ENCODE data around the gene WDR81. TPM values are rescaled to one million over a fixed set of nuclear protein-coding genes. Genes with fewer than 3 reads are reported as not detected.

Gene WDR81
- total and polyA plus RNA-seq, 2 experiments from 2014 or later = 4.4 to 23.9 TPM

- peaks cover 15% of the 10 kb centered on the region for H3K79me2 ChIP-seq (ENCODE audit: insufficient read depth)
- H3K9me3 ChIP-seq (ENCODE audit: low read depth) = no peaks in the 10 kb centered on the region
- peaks cover 7% of the 10 kb centered on the region; the same call in 1 of the 2 replicates for H3F3A ChIP-seq (ENCODE audit: insufficient read depth)
- H3K4me3 ChIP-seq = no peak overlapping the region
- no peaks in the 10 kb centered on the region for H4K20me1 ChIP-seq (ENCODE audit: insufficient read depth)
- no peak overlapping the region for H2AFZ ChIP-seq
- H3K9ac ChIP-seq = peak overlapping the region; percentile 67
- no peaks in the 10 kb centered on the region for H3K36me3 ChIP-seq (ENCODE audit: low read depth)
- H3K27me3 ChIP-seq (replicated peaks; ENCODE audit: insufficient read depth) = no peaks in the 10 kb centered on the region
- DNase-seq = peak; percentile 93
- TF ChIP-seq EZH2 (IDR thresholded peaks at IDR 0.05; ENCODE audit: insufficient read depth, poor library complexity, severe bottlenecking) = no peak
- no peak for TF ChIP-seq EZH2phosphoT487 (IDR thresholded peaks at IDR 0.05; ENCODE audit: insufficient read depth, low read depth)
- H3K27ac ChIP-seq = peak overlapping the region; percentile 48
- H3K9me2 ChIP-seq (ENCODE audit: insufficient read depth) = no peaks in the 10 kb centered on the region
- WGBS, 2 experiments (ENCODE audit: low coverage in 1 of 2, low lambda C conversion rate in 2 of 2, missing lambda C conversion rate in 2 of 2) = 52 to 57% methylated on average over 32 to 36 of the region's 40 CpGs
- H3K4me1 ChIP-seq (ENCODE audit: insufficient read depth) = peaks cover 10% of the 10 kb centered on the region; the same call in 1 of the 2 replicates
- in situ Hi-C loops (cut with MboI) = no loop called here
- peak overlapping the region; percentile 10 for H3K4me2 ChIP-seq (ENCODE audit: unreplicated experiment)
Measured at GRCh38 chr17:1730326-1731193, 6.1 kb downstream of the WDR81 start.

GRCh38 chr17:1731194-1731506 is 6.6 kb downstream of the WDR81 start:
- Histone ChIP-seq H3K36me3 (ENCODE audit: low read depth) (no peaks in the 10 kb centered on the region), H3K9ac (peak overlapping the region; percentile 67), H3K27me3 (replicated peaks; ENCODE audit: insufficient read depth) (no peaks in the 10 kb centered on the region), H3K4me3 (no peak overlapping the region), H3K9me3 (ENCODE audit: low read depth) (no peaks in the 10 kb centered on the region), H3K9me2 (ENCODE audit: insufficient read depth) (no peaks in the 10 kb centered on the region), H3K4me2 (ENCODE audit: unreplicated experiment) (peak overlapping the region; percentile 10), H2AFZ (no peak overlapping the region), H3K79me2 (ENCODE audit: insufficient read depth) (peaks cover 9% of the 10 kb centered on the region; the same call in 1 of the 2 replicates), H3K27ac (no peak overlapping the region), H3F3A (ENCODE audit: insufficient read depth) (peaks cover 7% of the 10 kb centered on the region; the same call in 1 of the 2 replicates), H4K20me1 (ENCODE audit: insufficient read depth) (no peaks in the 10 kb centered on the region), H3K4me1 (ENCODE audit: insufficient read depth) (peaks cover 11% of the 10 kb centered on the region; the same call in 1 of the 2 replicates)
- in situ Hi-C loops (cut with MboI) = no loop called here
- no peak for DNase-seq
- WGBS, 2 experiments (ENCODE audit: low coverage in 1 of 2, low lambda C conversion rate in 2 of 2, missing lambda C conversion rate in 2 of 2) = 31 to 38% methylated on average over 10 of the region's 10 CpGs
- TF ChIP-seq EZH2 (IDR thresholded peaks at IDR 0.05; ENCODE audit: insufficient read depth, poor library complexity, severe bottlenecking) (no peak), EZH2phosphoT487 (IDR thresholded peaks at IDR 0.05; ENCODE audit: insufficient read depth, low read depth) (no peak)

DNA sequence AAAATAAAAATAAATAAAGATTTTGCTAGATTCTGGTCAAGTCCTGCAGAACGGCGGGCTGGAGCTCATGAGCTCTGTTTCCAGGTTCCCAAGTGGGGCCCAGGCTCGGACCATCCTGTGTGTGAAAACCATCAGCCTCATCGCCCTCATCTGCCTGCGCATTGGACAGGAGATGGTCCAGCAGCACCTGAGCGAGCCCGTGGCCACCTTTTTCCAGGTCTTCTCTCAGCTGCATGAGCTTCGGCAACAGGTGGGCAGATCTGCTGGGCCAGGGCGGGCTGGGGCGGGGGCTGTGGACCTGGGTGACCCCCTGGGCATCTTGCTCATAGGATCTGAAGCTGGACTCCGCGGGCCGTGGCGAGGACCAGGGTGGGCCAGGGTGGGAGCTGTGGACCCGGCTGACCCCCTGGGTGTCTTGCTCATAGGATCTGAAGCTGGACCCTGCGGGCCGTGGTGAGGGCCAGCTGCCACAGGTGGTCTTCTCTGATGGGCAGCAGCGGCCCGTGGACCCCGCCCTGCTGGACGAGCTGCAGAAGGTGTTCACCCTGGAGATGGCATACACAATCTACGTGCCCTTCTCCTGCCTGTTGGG is 7.8 kb downstream of the WDR81 start:
- Histone ChIP-seq H2AFZ (no peak overlapping the region), H3K79me2 (ENCODE audit: insufficient read depth) (0 out of 2 replicates have a peak, but pooled peaks cover 5% of the 10 kb centered on the region), H4K20me1 (ENCODE audit: insufficient read depth) (no peaks in the 10 kb centered on the region), H3K36me3 (ENCODE audit: low read depth) (no peaks in the 10 kb centered on the region), H3K27ac (no peak overlapping the region), H3K27me3 (replicated peaks; ENCODE audit: insufficient read depth) (no peaks in the 10 kb centered on the region), H3K9me2 (ENCODE audit: insufficient read depth) (no peaks in the 10 kb centered on the region), H3K4me1 (ENCODE audit: insufficient read depth) (peaks cover 18% of the 10 kb centered on the region), H3K9ac (no peak overlapping the region), H3K9me3 (ENCODE audit: low read depth) (no peaks in the 10 kb centered on the region), H3K4me3 (no peak overlapping the region), H3F3A (ENCODE audit: insufficient read depth) (peaks cover 7% of the 10 kb centered on the region; the same call in 1 of the 2 replicates), H3K4me2 (ENCODE audit: unreplicated experiment) (no peak overlapping the region)
- TF ChIP-seq EZH2 (IDR thresholded peaks at IDR 0.05; ENCODE audit: insufficient read depth, poor library complexity, severe bottlenecking) (no peak), EZH2phosphoT487 (IDR thresholded peaks at IDR 0.05; ENCODE audit: insufficient read depth, low read depth) (no peak)
- WGBS, 2 experiments (ENCODE audit: low coverage in 1 of 2, low lambda C conversion rate in 2 of 2, missing lambda C conversion rate in 2 of 2) = 95 to 98% methylated on average over 16 to 18 of the region's 22 CpGs
- in situ Hi-C loops (cut with MboI) = no loop called here
- no peak for DNase-seq

- H3K9ac ChIP-seq = no peak overlapping the region
- no peaks in the 10 kb centered on the region for H3K36me3 ChIP-seq (ENCODE audit: low read depth)
- no peak overlapping the region for H2AFZ ChIP-seq
- no peak overlapping the region for H3K4me2 ChIP-seq (ENCODE audit: unreplicated experiment)
- no peak for TF ChIP-seq EZH2 (IDR thresholded peaks at IDR 0.05; ENCODE audit: insufficient read depth, poor library complexity, severe bottlenecking)
- no peak for TF ChIP-seq EZH2phosphoT487 (IDR thresholded peaks at IDR 0.05; ENCODE audit: insufficient read depth, low read depth)
- in situ Hi-C loops (cut with MboI) = no loop called here
- H3K27ac ChIP-seq = no peak overlapping the region
- 83 to 86% methylated on average over 11 of the region's 11 CpGs for WGBS, 2 experiments (ENCODE audit: low coverage in 1 of 2, low lambda C conversion rate in 2 of 2, missing lambda C conversion rate in 2 of 2)
- H3K79me2 ChIP-seq (ENCODE audit: insufficient read depth) = 0 out of 2 replicates have a peak, but pooled peaks cover 5% of the 10 kb centered on the region
- H4K20me1 ChIP-seq (ENCODE audit: insufficient read depth) = no peaks in the 10 kb centered on the region
- no peaks in the 10 kb centered on the region for H3K9me3 ChIP-seq (ENCODE audit: low read depth)
- H3K4me3 ChIP-seq = no peak overlapping the region
- no peaks in the 10 kb centered on the region for H3K9me2 ChIP-seq (ENCODE audit: insufficient read depth)
- DNase-seq = no peak
- H3K4me1 ChIP-seq (ENCODE audit: insufficient read depth) = peaks cover 18% of the 10 kb centered on the region
- H3F3A ChIP-seq (ENCODE audit: insufficient read depth) = peaks cover 7% of the 10 kb centered on the region; the same call in 1 of the 2 replicates
- H3K27me3 ChIP-seq (replicated peaks; ENCODE audit: insufficient read depth) = no peaks in the 10 kb centered on the region
Measured at GRCh38 chr17:1732833-1733321, 8.4 kb downstream of the WDR81 start.
